WI38 (cell line): ENCODE measurements around the gene UTS2R.
A peak's percentile ranks its signal among the peaks of the same experiment; 100 is the strongest.

Experiments
- H3K4me3 ChIP-seq: 2 replicates; pipeline ENCODE4 v1.5.1; 2011; ENCODE audit warnings: low read depth, mild to moderate bottlenecking, control low read depth, low read length
- TF ChIP-seq, protein P1 (sequence below): IDR thresholded peaks from 2 replicates; pipeline ENCODE4 v1.5.1; 2012; ENCODE audit warnings: low read depth, mild to moderate bottlenecking, control low read depth, low read length

The UTS2R gene

DNA sequence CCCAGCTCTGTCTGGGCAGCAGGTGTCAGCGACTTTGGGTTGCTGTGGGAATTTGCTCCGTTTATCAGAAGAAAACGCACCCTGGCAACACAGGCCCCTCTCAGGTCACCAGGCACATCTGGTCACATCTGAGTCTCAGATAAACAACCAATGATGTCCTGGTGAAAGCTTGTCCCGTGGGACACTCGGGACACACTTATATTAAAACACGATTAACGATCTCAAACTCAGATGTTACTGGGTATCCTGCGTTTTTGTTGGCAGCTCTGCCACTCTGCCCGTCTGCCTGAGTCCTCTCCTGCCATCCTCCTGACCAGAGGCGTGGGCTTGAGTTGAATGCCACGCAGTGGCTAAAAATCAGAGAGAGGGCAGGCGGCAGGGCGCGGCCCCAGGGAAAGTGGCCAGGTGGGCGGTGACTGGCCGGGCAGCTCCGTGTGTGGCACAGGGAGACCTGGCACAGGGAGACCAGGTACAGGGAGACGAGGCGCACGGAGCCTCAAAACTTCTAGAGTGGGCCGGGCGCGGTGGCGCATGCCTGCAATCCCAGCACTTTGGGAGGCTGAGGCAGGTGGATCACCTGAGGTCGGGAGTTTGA is 40.1 kb upstream of the UTS2R start:
- TF ChIP-seq, protein P1, sequence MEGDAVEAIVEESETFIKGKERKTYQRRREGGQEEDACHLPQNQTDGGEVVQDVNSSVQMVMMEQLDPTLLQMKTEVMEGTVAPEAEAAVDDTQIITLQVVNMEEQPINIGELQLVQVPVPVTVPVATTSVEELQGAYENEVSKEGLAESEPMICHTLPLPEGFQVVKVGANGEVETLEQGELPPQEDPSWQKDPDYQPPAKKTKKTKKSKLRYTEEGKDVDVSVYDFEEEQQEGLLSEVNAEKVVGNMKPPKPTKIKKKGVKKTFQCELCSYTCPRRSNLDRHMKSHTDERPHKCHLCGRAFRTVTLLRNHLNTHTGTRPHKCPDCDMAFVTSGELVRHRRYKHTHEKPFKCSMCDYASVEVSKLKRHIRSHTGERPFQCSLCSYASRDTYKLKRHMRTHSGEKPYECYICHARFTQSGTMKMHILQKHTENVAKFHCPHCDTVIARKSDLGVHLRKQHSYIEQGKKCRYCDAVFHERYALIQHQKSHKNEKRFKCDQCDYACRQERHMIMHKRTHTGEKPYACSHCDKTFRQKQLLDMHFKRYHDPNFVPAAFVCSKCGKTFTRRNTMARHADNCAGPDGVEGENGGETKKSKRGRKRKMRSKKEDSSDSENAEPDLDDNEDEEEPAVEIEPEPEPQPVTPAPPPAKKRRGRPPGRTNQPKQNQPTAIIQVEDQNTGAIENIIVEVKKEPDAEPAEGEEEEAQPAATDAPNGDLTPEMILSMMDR, result no peak
- no peak overlapping the region for H3K4me3 ChIP-seq

DNA sequence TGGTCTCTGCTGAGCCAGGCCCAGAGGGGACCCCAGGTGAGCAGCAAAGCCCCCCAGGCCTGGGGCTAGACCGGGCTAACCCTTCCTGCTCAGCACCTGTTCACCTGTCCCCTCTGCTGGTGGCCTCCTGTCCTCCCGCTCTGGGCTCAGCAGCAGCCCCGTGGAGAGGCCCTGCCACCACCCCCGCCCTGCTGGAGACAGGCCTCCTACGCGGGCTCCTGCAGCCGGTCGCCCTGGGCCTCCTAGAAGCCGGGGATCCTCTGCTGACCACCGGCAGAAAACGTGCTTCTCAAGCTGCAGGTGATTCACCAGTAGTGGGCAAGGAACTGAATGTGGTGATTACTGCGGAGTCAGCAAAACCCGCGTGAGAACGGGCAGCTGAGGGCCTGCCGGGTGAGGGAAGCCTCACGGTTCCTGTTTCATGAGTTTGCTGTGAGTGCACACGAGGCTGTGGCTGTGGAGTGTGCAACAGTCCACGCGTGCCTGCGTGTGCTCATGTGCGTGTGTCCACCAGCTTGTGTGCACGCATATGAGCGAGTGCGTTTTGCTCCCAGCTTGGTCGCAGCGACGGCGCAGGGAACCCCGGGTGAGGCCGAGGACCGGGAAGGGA is 38.8 kb upstream of the UTS2R start:
- TF ChIP-seq, protein P1, result no peak
- H3K4me3 ChIP-seq, result no peak overlapping the region; the same call in 1 of the 2 replicates

DNA sequence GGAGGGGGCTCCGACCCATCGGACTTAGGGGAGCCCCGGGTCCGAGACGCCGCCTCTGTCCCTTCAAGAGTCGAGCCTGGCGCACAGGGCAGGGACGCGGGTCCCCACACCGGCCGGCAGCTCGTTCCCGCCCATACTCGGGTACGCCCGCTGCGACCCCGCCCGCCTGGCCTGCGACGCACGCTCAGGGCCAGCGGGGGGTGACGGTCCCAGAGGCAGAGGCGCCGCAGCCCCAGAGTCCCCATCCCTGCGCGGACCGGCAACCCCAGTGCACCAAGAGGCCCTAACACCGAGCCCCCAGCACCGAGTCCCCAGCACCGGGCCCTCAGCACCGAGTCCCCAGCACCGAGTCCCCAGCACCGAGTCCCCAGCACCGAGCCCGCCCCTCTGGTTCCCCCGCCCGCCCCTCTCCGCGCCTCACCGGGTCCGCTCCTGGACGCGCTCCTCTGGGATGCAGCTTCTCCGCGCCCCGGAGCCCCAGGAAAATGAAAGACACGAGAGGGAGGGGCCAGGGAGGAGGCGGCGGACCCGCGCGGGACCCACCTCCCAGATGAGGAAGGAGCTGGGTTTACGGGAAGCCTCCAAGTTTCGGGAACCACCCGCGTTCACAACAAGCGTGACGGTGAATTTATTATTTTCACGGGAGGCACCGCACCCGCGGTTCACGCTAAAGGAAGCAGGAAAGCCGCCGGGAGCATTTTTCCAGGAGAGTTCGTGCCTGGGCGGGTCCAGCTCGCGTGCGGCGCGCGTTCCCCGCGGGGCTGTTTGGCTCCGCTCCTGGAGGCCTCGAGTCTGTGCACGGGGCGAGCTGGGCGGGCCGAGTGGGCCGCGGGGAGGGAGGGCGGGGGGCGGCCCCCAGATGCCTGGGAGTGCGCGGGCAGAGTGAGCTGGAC is 38.0 kb upstream of the UTS2R start, which contains the start of gene SECTM1:
Gene SECTM1 (minus strand): TSS at position 488 of the 893 bp plus-strand sequence. CDS start 6,526 bp downstream, outside the sequence.
- H3K4me3 ChIP-seq, result peak within 1 kb of the TSS; percentile 57
- TF ChIP-seq, protein P1, result no peak

DNA sequence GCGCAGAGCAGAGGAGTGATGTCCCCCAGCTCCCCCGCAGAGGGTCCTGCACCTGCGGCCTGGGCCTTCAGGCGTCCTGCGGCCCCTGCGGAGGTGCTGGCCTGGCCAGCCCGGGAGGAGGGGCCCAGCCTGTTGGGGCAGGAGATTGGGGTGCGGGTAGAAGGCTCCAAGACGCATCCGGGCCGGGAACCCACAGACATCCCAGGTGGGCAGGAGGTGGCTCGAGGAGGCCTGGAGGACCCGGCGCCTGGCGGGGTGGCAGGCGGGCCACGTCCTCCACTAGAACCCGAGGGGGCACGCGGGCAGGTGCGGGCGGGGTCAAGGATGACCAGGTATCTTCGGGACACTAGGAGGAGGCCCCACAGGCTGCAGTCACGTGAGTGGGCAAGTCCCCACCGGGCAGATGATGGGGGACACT is 37.4 kb upstream of the UTS2R start:
- H3K4me3 ChIP-seq, result no peak overlapping the region
- TF ChIP-seq, protein P1, result no peak

DNA sequence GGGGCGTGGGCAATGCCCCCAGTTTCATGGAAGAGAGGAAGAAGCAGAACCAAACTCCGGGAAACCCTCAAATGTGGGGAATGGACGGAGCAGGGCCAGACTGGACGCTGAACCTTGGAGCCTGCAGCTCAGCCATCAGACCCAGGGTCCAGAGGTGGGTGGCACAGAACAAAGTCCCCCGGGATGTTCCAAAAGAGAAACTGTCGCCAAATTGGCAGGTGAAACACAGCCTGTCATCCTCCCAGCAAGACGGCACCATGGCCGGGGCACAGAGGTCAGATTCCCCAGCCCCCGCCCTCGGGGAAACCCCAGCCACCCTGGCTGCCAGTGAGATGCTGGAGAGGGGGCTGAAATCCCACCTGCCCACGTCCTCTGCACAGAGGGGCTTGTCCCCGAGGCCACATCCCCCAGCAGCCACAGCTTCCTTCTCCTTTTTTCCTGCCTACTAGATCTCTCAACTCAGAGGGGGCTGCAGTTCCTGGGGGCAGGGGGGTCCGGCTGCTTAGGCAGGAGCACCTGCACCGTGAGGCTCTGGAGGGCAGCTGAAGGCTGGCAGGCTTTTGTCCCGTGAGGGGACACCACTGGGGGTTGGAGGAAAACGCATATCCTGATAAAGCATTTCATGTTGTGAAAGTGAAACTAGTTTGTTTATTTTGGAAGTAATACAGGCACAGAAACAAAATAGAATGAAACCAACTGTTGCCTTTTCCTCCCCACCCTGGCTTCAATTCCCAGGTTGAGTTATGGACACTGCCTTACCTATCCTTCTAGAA is 36.8 kb upstream of the UTS2R start:
- peak overlapping the region; percentile 56 for H3K4me3 ChIP-seq
- TF ChIP-seq, protein P1, result no peak

DNA sequence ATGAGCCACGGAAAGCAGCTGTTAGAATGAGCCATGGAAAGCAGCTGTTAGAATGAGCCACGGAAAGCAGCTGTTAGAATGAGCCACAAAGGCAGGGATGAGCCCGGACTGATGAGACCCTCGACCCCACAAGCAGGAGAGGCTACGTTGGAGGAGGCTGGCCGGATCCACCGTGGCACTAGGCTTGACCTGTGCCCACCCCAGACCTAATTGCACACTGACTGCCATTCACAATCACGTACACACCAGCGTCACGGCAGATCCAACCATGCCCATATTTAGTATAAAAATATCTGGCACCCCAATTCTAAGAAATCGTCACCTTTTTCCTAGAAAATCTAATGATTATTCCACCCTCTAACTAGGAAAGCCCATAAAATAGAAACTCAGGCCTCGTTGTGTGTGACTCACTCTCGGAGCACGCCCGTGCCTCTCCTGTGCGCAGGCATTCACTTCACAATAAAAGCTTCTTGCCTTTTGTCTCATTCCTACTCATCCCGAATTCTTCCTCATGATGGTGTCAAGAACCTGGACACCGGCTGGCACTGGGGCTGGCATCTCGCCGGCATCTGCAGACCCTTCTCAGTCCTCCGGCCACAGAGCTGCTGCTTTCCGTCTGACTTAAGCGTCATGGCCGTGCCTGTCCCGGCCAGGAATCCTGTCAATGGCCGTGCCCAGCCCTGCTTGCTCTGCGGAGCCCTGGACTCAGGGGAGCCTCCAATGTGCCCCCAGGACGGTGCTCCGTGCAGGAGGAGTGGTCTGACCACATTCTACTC is 32.5 kb upstream of the UTS2R start:
- TF ChIP-seq, protein P1, result no peak
- H3K4me3 ChIP-seq, result no peak overlapping the region
